Measurements from ENCODE around the gene ANKRD33B. TPM values are rescaled to one million over a fixed set of nuclear protein-coding genes. Genes with fewer than 3 reads are reported as not detected.
"Not testable (repeated sequence)": the region's sequence is repeated elsewhere in the genome, so short reads cannot be mapped to it uniquely, and the experiment has no call there.

ANKRD33B gene
- total and polyA plus RNA-seq, 2 experiments from 2014 or later, result 0.71 to 1.5 TPM

DNA sequence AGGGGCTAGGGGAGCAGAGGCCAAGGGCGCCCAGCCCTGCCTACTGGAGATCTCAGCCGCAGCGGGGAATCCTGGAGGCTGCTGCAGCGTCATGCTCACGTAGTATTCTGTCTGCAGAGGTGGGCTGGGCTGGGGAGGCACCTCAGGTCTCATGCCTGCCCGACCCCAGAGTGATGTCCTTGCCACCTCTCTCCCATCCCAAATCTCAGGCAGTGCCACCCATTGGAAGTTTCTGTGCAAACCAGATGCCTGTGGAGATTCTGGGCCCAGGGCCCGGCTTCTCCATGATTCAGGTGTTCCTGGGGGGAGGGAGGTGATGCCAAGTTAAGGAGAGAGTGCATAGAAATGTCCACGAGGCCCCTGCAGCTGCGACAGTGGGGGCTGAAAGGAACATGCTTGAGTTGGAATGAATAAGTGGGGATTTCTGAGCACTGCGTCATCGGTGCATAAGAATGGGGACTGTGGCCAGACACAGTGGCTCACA is 72.0 kb downstream of the ANKRD33B start:
- DNase-seq, result peak; percentile 6
- in situ Hi-C loops (cut with MboI), result no loop called here
- TF ChIP-seq EZH2 (IDR thresholded peaks at IDR 0.05; ENCODE audit: insufficient read depth, poor library complexity, severe bottlenecking) (no peak), EZH2phosphoT487 (IDR thresholded peaks at IDR 0.05; ENCODE audit: insufficient read depth, low read depth) (no peak)
- no peaks in the 10 kb centered on the region for H3K9me2 ChIP-seq (ENCODE audit: insufficient read depth)
- no peaks in the 10 kb centered on the region for H3K36me3 ChIP-seq (ENCODE audit: low read depth)
- no peak overlapping the region for H2AFZ ChIP-seq
- no peak overlapping the region for H3K27ac ChIP-seq
- 54 to 55% methylated on average over 11 of the region's 11 CpGs for WGBS, 2 experiments (ENCODE audit: low coverage in 1 of 2, low lambda C conversion rate in 2 of 2, missing lambda C conversion rate in 2 of 2)
- H4K20me1 ChIP-seq (ENCODE audit: insufficient read depth), result no peaks in the 10 kb centered on the region
- no peak overlapping the region for H3K9ac ChIP-seq
- H3K79me2 ChIP-seq (ENCODE audit: insufficient read depth), result no peaks in the 10 kb centered on the region
- no peak overlapping the region for H3K4me2 ChIP-seq (ENCODE audit: unreplicated experiment)
- no peaks in the 10 kb centered on the region for H3K9me3 ChIP-seq (ENCODE audit: low read depth)
- 0 out of 2 replicates have a peak, but pooled peaks cover 5% of the 10 kb centered on the region for H3K4me1 ChIP-seq (ENCODE audit: insufficient read depth)
- no peak overlapping the region for H3K4me3 ChIP-seq
- H3K27me3 ChIP-seq (replicated peaks; ENCODE audit: insufficient read depth), result no peaks in the 10 kb centered on the region
- H3F3A ChIP-seq (ENCODE audit: insufficient read depth), result no peaks in the 10 kb centered on the region

DNA sequence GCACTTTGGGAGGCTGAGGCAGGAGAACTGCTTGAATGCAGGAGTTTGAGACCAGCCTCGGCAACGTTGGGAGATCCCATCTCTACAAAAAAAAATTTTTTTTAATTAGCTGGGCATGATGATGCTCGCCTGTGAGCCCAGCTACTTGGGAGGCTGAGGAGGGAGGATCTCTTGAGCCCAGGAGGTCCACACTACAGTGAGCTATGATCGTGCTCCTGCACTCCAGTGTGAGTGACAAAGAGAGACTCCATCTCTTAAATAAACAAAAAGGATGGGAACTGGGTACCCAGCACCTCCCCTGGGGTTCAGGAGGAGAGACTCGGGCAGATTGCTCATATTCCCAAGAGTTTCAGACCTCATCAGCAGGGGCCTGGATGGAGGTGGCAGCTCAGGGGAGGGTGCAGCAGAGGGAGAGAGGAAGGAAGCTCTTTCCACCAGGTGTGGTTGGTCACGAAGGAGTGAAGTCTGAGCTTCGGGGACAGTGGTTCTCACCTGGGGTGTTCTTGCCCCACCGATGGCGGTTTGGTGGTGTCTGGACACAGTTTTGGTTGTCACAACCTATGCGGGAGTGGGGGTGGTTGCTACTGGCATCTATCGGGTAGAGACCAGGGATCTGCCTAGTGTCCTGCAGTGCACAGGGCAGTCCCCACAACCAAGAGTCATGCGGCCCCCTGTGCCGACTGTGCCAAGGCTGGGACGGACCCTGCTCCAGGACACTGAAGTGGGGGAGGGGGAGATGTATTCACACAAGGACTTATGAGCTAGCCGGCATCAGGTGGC is 72.7 kb downstream of the ANKRD33B start:
- 0 out of 2 replicates have a peak, but pooled peaks cover 5% of the 10 kb centered on the region for H3K4me1 ChIP-seq (ENCODE audit: insufficient read depth)
- TF ChIP-seq EZH2phosphoT487 (IDR thresholded peaks at IDR 0.05; ENCODE audit: insufficient read depth, low read depth), result no peak
- TF ChIP-seq EZH2 (IDR thresholded peaks at IDR 0.05; ENCODE audit: insufficient read depth, poor library complexity, severe bottlenecking), result no peak
- no peak overlapping the region for H2AFZ ChIP-seq
- WGBS, 2 experiments (ENCODE audit: low coverage in 1 of 2, low lambda C conversion rate in 2 of 2, missing lambda C conversion rate in 2 of 2), result 83 to 85% methylated on average over 15 of the region's 15 CpGs
- H3K9me2 ChIP-seq (ENCODE audit: insufficient read depth), result no peaks in the 10 kb centered on the region
- H3K27me3 ChIP-seq (replicated peaks; ENCODE audit: insufficient read depth), result no peaks in the 10 kb centered on the region
- no peaks in the 10 kb centered on the region for H3F3A ChIP-seq (ENCODE audit: insufficient read depth)
- H3K79me2 ChIP-seq (ENCODE audit: insufficient read depth), result no peaks in the 10 kb centered on the region
- DNase-seq, result no peak
- H3K9me3 ChIP-seq (ENCODE audit: low read depth), result no peaks in the 10 kb centered on the region
- no peak overlapping the region for H3K4me3 ChIP-seq
- H3K4me2 ChIP-seq (ENCODE audit: unreplicated experiment), result no peak overlapping the region
- H3K36me3 ChIP-seq (ENCODE audit: low read depth), result no peaks in the 10 kb centered on the region
- no peak overlapping the region for H3K9ac ChIP-seq
- in situ Hi-C loops (cut with MboI), result no loop called here
- H4K20me1 ChIP-seq (ENCODE audit: insufficient read depth), result no peaks in the 10 kb centered on the region
- no peak overlapping the region for H3K27ac ChIP-seq

DNA sequence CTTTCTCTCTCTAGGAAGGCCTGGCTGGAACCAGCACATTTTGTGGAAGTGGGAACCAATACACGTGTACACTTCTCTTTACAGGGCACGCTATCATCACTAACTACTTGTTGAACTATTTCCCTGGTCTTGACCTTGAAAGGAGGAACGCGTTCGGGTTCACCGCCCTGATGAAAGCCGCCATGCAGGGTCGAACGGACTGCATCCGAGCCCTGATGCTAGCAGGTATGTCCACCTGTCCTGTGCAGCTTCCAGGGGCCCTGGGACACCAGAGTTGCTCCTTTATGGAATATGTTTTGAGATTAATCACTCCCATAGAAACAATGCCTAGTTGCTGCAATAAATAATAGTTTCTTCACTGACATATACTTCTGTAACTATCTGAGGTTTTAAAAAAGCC is 74.1 kb downstream of the ANKRD33B start:
- Histone ChIP-seq H3K9me3 (ENCODE audit: low read depth) (no peaks in the 10 kb centered on the region), H2AFZ (no peak overlapping the region), H3K4me2 (ENCODE audit: unreplicated experiment) (no peak overlapping the region), H3K4me3 (no peak overlapping the region), H3K79me2 (ENCODE audit: insufficient read depth) (no peaks in the 10 kb centered on the region), H4K20me1 (ENCODE audit: insufficient read depth) (no peaks in the 10 kb centered on the region), H3K9me2 (ENCODE audit: insufficient read depth) (no peaks in the 10 kb centered on the region), H3K36me3 (ENCODE audit: low read depth) (no peaks in the 10 kb centered on the region), H3K27me3 (replicated peaks; ENCODE audit: insufficient read depth) (no peaks in the 10 kb centered on the region), H3F3A (ENCODE audit: insufficient read depth) (no peaks in the 10 kb centered on the region), H3K4me1 (ENCODE audit: insufficient read depth) (0 out of 2 replicates have a peak, but pooled peaks cover 5% of the 10 kb centered on the region), H3K9ac (no peak overlapping the region), H3K27ac (no peak overlapping the region)
- no peak for TF ChIP-seq EZH2phosphoT487 (IDR thresholded peaks at IDR 0.05; ENCODE audit: insufficient read depth, low read depth)
- no peak for TF ChIP-seq EZH2 (IDR thresholded peaks at IDR 0.05; ENCODE audit: insufficient read depth, poor library complexity, severe bottlenecking)
- 75 to 79% methylated on average over 10 of the region's 10 CpGs for WGBS, 2 experiments (ENCODE audit: low coverage in 1 of 2, low lambda C conversion rate in 2 of 2, missing lambda C conversion rate in 2 of 2)
- in situ Hi-C loops (cut with MboI), result no loop called here
- no peak for DNase-seq

DNA sequence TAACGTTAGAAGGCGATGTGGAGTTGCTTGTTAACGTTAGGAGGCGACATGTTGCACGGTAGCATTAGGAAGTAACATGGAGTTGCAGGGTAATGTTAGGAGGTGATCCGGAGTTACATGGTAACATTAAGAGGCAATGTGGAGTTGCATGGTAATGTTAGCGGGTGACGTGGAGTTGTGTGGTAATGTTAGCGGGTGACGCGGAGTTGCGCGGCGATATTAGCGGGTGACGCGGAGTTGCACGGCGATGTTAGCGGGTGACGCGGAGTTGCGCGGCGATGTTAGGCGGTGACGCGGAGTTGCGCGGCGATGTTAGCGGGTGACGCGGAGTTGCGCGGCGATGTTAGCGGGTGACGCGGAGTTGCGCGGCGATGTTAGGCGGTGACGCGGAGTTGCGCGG is 74.9 kb downstream of the ANKRD33B start:
- H3K4me2 ChIP-seq (ENCODE audit: unreplicated experiment); H3K36me3 ChIP-seq (ENCODE audit: low read depth); DNase-seq; H3K27me3 ChIP-seq (replicated peaks; ENCODE audit: insufficient read depth); H3K27ac ChIP-seq; H3K79me2 ChIP-seq (ENCODE audit: insufficient read depth); H3K4me1 ChIP-seq (ENCODE audit: insufficient read depth); H3K4me3 ChIP-seq; H2AFZ ChIP-seq; H3K9me3 ChIP-seq (ENCODE audit: low read depth); H3F3A ChIP-seq (ENCODE audit: insufficient read depth); H4K20me1 ChIP-seq (ENCODE audit: insufficient read depth); in situ Hi-C loops (cut with MboI); H3K9ac ChIP-seq; H3K9me2 ChIP-seq (ENCODE audit: insufficient read depth): not testable (repeated sequence)
- WGBS, 2 experiments (ENCODE audit: low coverage in 1 of 2, low lambda C conversion rate in 2 of 2, missing lambda C conversion rate in 2 of 2), result 80 to 82% methylated on average over 10 to 21 of the region's 48 CpGs
